ENCODE results near the gene SUPT5H. TPM values are rescaled to one million over a fixed set of nuclear protein-coding genes. Genes with fewer than 3 reads are reported as not detected.
A peak's percentile ranks its signal among the peaks of the same experiment; 100 is the strongest.

SUPT5H gene
- total and polyA plus RNA-seq, 2 of the 8 experiments (the other 6 are each of a cell fraction or from before 2014, with no cell fraction given): 77.8 to 111 TPM

GRCh38 chr19:39514840-39515550 lies 69.6 kb downstream of the SUPT5H start, which contains the start of gene SELENOV (continued):
- TF ChIP-seq, protein P1, sequence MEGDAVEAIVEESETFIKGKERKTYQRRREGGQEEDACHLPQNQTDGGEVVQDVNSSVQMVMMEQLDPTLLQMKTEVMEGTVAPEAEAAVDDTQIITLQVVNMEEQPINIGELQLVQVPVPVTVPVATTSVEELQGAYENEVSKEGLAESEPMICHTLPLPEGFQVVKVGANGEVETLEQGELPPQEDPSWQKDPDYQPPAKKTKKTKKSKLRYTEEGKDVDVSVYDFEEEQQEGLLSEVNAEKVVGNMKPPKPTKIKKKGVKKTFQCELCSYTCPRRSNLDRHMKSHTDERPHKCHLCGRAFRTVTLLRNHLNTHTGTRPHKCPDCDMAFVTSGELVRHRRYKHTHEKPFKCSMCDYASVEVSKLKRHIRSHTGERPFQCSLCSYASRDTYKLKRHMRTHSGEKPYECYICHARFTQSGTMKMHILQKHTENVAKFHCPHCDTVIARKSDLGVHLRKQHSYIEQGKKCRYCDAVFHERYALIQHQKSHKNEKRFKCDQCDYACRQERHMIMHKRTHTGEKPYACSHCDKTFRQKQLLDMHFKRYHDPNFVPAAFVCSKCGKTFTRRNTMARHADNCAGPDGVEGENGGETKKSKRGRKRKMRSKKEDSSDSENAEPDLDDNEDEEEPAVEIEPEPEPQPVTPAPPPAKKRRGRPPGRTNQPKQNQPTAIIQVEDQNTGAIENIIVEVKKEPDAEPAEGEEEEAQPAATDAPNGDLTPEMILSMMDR (IDR thresholded peaks at IDR 0.05; ENCODE audit: control extremely low read depth in 1 of 3, insufficient read depth in 1 of 3, low read depth in 1 of 3, low read length in 3 of 3): peak; percentile 24 to 41 (median 34)
- TF ChIP-seq FOSL1 (IDR thresholded peaks at IDR 0.05; ENCODE audit: insufficient read depth, low read depth, low read length): no peak
- TF ChIP-seq YY1 (IDR thresholded peaks at IDR 0.05; ENCODE audit: low read depth, low read length): no peak
- TF ChIP-seq CEBPB (IDR thresholded peaks at IDR 0.05; ENCODE audit: low read depth, low read length): no peak
- TF ChIP-seq EP300 (IDR thresholded peaks at IDR 0.05; ENCODE audit: borderline replicate concordance in 1 of 2, low read depth in 2 of 2, low read length in 2 of 2): peak in 1 of 2 experiments; percentile 66; a peak in 1 of 3 replicates
- TF ChIP-seq SP2 (IDR thresholded peaks at IDR 0.05; ENCODE audit: low read length): no peak
- no peak for TF ChIP-seq NRF1 (IDR thresholded peaks at IDR 0.05; ENCODE audit: low read depth, low read length)
- TF ChIP-seq SIRT6 (IDR thresholded peaks at IDR 0.05; ENCODE audit: low read length): no peak
- peak; percentile 56 for TF ChIP-seq BACH1 (IDR thresholded peaks at IDR 0.05; ENCODE audit: low read length)
- TF ChIP-seq EGR1 (IDR thresholded peaks at IDR 0.05; ENCODE audit: borderline replicate concordance, low read depth, low read length): no peak
- no peak for TF ChIP-seq USF2 (IDR thresholded peaks at IDR 0.05; ENCODE audit: low read length)
- TF ChIP-seq KDM5A (IDR thresholded peaks at IDR 0.05; ENCODE audit: low read length): no peak
- peak; percentile 52; the same call in 1 of the 2 replicates for TF ChIP-seq CHD2 (IDR thresholded peaks at IDR 0.05; ENCODE audit: low read length)
- TF ChIP-seq RFX5 (IDR thresholded peaks at IDR 0.05; ENCODE audit: borderline replicate concordance, low read depth, low read length): peak; percentile 73
- TF ChIP-seq RAD21 (IDR thresholded peaks at IDR 0.05 in 1 of 2, conservative IDR thresholded peaks at IDR 0.05 in 1 of 2; ENCODE audit: low read depth in 2 of 2, low read length in 2 of 2): peak; percentile 26 to 43; a peak in 3 of 4 replicates
- TF ChIP-seq SUZ12 (IDR thresholded peaks at IDR 0.05; ENCODE audit: low read length): no peak; the same call in 1 of the 2 replicates
- peak; percentile 100 for TF ChIP-seq SP1 (IDR thresholded peaks at IDR 0.05; ENCODE audit: low read depth, low read length)
- TF ChIP-seq BRCA1 (IDR thresholded peaks at IDR 0.05; ENCODE audit: low read depth, low read length): no peak
- peak; percentile 44; the same call in 1 of the 2 replicates for TF ChIP-seq PHF8 (conservative IDR thresholded peaks at IDR 0.05; ENCODE audit: low read depth, low read length)
- TF ChIP-seq MAFK (IDR thresholded peaks at IDR 0.05; ENCODE audit: low read depth, low read length): no peak

All from H1 (cell line).